ENCODE measurements around the gene PLEKHA7. TPM values are rescaled to one million over a fixed set of nuclear protein-coding genes. Genes with fewer than 3 reads are reported as not detected.

Gene PLEKHA7
- total and polyA plus RNA-seq, 2 of the 13 experiments (the other 11 are each of a cell fraction or from before 2014, with no cell fraction given) = 17.5 to 18.7 TPM

- CTCF ChIA-PET (ENCODE audit: low intra/inter-chr PET ratio, low total read pairs) = no interaction called here
- WGBS (ENCODE audit: low lambda C conversion rate) = 91% methylated on average over 5 of the region's 5 CpGs
- in situ Hi-C loops (cut with HindIII; ENCODE audit: extremely low pct_ligation_motif_present, low pct_unique_long_range_greater_than_20kb) = no loop called here
These were observed 57.6 kb downstream of the PLEKHA7 start for GRCh38 chr11:16956538-16957153.

GRCh38 chr11:16953663-16954062 is 60.6 kb downstream of the PLEKHA7 start:
- Histone ChIP-seq H3K4me3 (replicated peaks in 1 of 3; ENCODE audit: insufficient read depth in 1 of 3, low read depth in 2 of 3, low read length in 3 of 3) (no peak overlapping the region), H3K9me3 (ENCODE audit: low read length) (no peaks in the 10 kb centered on the region), H3K36me3 (replicated peaks in 1 of 2; ENCODE audit: control insufficient read depth in 1 of 2, insufficient read depth in 2 of 2, low read length in 2 of 2) (0 out of 5 replicates have a peak, but pooled peaks cover 0 to 7% of the 10 kb centered on the region in 2 experiments), H3K79me2 (ENCODE audit: insufficient read depth, low read length) (no peaks in the 10 kb centered on the region), H4K20me1 (ENCODE audit: insufficient read depth, low read length) (peaks cover 2% of the 10 kb centered on the region; the same call in 1 of the 2 replicates), H3K4me1 (ENCODE audit: insufficient read depth, low read length) (peaks cover 42% of the 10 kb centered on the region), H2AFZ (ENCODE audit: low read length) (no peak overlapping the region), H3K27me3 (ENCODE audit: control insufficient read depth in 1 of 2, insufficient read depth in 2 of 2, low read length in 2 of 2) (no peaks in the 10 kb centered on the region), H3K4me2 (ENCODE audit: low read depth, low read length) (no peak overlapping the region), H3K9ac (ENCODE audit: insufficient read depth, low read depth, low read length) (no peak overlapping the region), H3K27ac (ENCODE audit: extremely low read length, insufficient read depth, low read length) (no peak overlapping the region)
- no peak for TF ChIP-seq HDAC1 (CRISPR knock-in tag; IDR thresholded peaks at IDR 0.05)
- no peak for TF ChIP-seq FOXC1 (CRISPR knock-in tag; IDR thresholded peaks at IDR 0.05; ENCODE audit: borderline replicate concordance)
- TF ChIP-seq ZBTB43 (CRISPR knock-in tag; conservative IDR thresholded peaks at IDR 0.05) = no peak
- TF ChIP-seq GMEB2 (CRISPR knock-in tag; IDR thresholded peaks at IDR 0.05; ENCODE audit: low read depth) = no peak
- TF ChIP-seq CCDC6 (CRISPR knock-in tag; IDR thresholded peaks at IDR 0.05) = no peak
- no peak for TF ChIP-seq ZNF615 (CRISPR knock-in tag; IDR thresholded peaks at IDR 0.05; ENCODE audit: borderline replicate concordance)
- no peak for TF ChIP-seq DNMT3B (CRISPR knock-in tag; conservative IDR thresholded peaks at IDR 0.05)
- CTCF ChIA-PET (ENCODE audit: low intra/inter-chr PET ratio, low total read pairs) = no interaction called here
- ATAC-seq (no peak), FAIRE-seq (no peak), DNase-seq (ENCODE audit: low spot score) (no peak)
- in situ Hi-C loops (cut with HindIII; ENCODE audit: extremely low pct_ligation_motif_present, low pct_unique_long_range_greater_than_20kb) (loop anchor here (5.0 kb wide), 1 partner anchor 64 kb away; no protein-coding TSS in a partner anchor), intact Hi-C loops (cut with micrococcal nuclease; ENCODE audit: unreplicated experiment) (no loop called here)
- no TSS peak for BruUV-seq (replicated peaks)
- POLR2A ChIA-PET = no interaction called here

More at GRCh38 chr11:16956538-16957153, 57.6 kb downstream of the PLEKHA7 start:
- Histone ChIP-seq H3K4me2 (ENCODE audit: low read depth, low read length) (no peak overlapping the region), H3K4me3 (replicated peaks in 1 of 3; ENCODE audit: insufficient read depth in 1 of 3, low read depth in 2 of 3, low read length in 3 of 3) (no peak overlapping the region), H3K36me3 (replicated peaks in 1 of 2; ENCODE audit: control insufficient read depth in 1 of 2, insufficient read depth in 2 of 2, low read length in 2 of 2) (0 out of 5 replicates have a peak, but pooled peaks cover 0 to under 1% of the 10 kb centered on the region in 2 experiments), H3K79me2 (ENCODE audit: insufficient read depth, low read length) (peaks cover under 1% of the 10 kb centered on the region), H3K4me1 (ENCODE audit: insufficient read depth, low read length) (peaks cover 68% of the 10 kb centered on the region), H3K9ac (ENCODE audit: insufficient read depth, low read depth, low read length) (no peak overlapping the region), H4K20me1 (ENCODE audit: insufficient read depth, low read length) (peaks cover 2% of the 10 kb centered on the region; the same call in 1 of the 2 replicates), H3K27me3 (ENCODE audit: control insufficient read depth in 1 of 2, insufficient read depth in 2 of 2, low read length in 2 of 2) (no peaks in the 10 kb centered on the region), H2AFZ (ENCODE audit: low read length) (no peak overlapping the region), H3K27ac (ENCODE audit: extremely low read length, insufficient read depth, low read length) (no peak overlapping the region), H3K9me3 (ENCODE audit: low read length) (no peaks in the 10 kb centered on the region)
- FAIRE-seq = no peak
- DNase-seq (ENCODE audit: low spot score) = no peak
- POLR2A ChIA-PET = interaction anchor here (1.2 kb wide), 1 partner anchor 56 kb away, joined by 4 read pairs; no protein-coding TSS in a partner anchor
- no peak for TF ChIP-seq RFX1 (IDR thresholded peaks at IDR 0.05)
- TF ChIP-seq POLR2AphosphoS5 (IDR thresholded peaks at IDR 0.05; ENCODE audit: low read depth, low read length) = no peak
- BruUV-seq (replicated peaks) = no TSS peak
- intact Hi-C loops (cut with micrococcal nuclease; ENCODE audit: unreplicated experiment) = no loop called here
- ATAC-seq = no peak
